Ovary (tissue), 3 donors: ENCODE results near the gene HIGD2A.

Experiments used
- CTCF ChIP-seq, 3 donors: fragments of 450-650 bp in 2 of 3; fragments of 200-600 bp in 1 of 3; IDR thresholded peaks; one replicate each; pipeline versions ENCODE4 v1.5.1 to v1.8.0; 2016 to 2022; ENCODE audit warnings: antibody characterized with exemption in 3 of 3, mild to moderate bottlenecking in 1 of 3
- EP300 ChIP-seq: sonication (generic); formaldehyde crosslinking; IDR thresholded peaks from one replicate; pipeline ENCODE4 v1.6.1; 2017; ENCODE audit warnings: antibody characterized with exemption
- POLR2A ChIP-seq: fragments of 450-650 bp; IDR thresholded peaks from one replicate; pipeline ENCODE4 v1.6.1; 2017; ENCODE audit warnings: antibody characterized with exemption, mild to moderate bottlenecking, moderate library complexity
- donor health status: DM: no; HTN: no; CAD: no.

GRCh38 chr5:176414704-176415103 is 26.2 kb downstream of the HIGD2A start:
- TF ChIP-seq POLR2A (no peak), CTCF (IDR thresholded peaks at IDR 0.05) (no peak), EP300 (no peak)
